Measurements from ENCODE around the gene AOPEP.

The AOPEP gene

DNA sequence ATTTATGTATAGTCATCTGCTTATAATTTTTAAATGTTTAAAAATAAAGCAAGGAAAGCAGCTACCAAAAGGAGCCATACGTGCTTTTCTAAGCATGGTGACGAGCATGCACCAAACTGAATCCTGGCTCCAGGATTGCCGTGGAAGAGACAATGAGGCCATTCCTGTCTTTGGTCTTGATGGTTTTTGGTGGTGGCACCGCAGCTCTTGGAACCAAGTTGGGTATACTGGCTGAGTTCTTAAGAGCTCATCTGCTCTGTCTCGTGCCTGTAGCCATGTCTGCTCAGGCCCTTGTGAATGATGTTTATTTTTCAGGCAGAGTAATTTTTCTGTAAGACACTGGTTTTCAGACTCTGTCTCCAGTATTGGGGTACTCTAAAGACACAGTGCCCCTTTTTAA, 345.0 kb downstream of the AOPEP start:
- Histone ChIP-seq H3K36me3 (replicated peaks; ENCODE audit: insufficient read depth, low read length) (no peaks in the 10 kb centered on the region), H4K20me1 (ENCODE audit: insufficient read depth, low read length) (no peaks in the 10 kb centered on the region), H3K4me3 (ENCODE audit: low read length) (no peak overlapping the region), H3K27ac (ENCODE audit: low read length) (no peak overlapping the region), H3K4me2 (ENCODE audit: low read depth, low read length) (no peak overlapping the region), H3K79me2 (ENCODE audit: low read length) (0 out of 2 replicates have a peak, but pooled peaks cover 4% of the 10 kb centered on the region), H3F3A (ENCODE audit: insufficient read depth, low read length) (no peaks in the 10 kb centered on the region), H3K9me3 (replicated peaks; ENCODE audit: insufficient read depth, low read length) (no peaks in the 10 kb centered on the region), H3K9me2 (replicated peaks; ENCODE audit: insufficient read depth, low read length) (no peaks in the 10 kb centered on the region), H3K4me1 (ENCODE audit: low read length) (no peaks in the 10 kb centered on the region), H3K27me3 (replicated peaks; ENCODE audit: insufficient read depth, low read length) (no peaks in the 10 kb centered on the region), H3K9ac (ENCODE audit: low read length) (no peak overlapping the region), H2AFZ (ENCODE audit: low read length) (no peak overlapping the region)
- TF ChIP-seq EZH2 (optimal IDR thresholded peaks at IDR 0.05; ENCODE audit: low read depth, low read length), result no peak
- TF ChIP-seq, protein P1, sequence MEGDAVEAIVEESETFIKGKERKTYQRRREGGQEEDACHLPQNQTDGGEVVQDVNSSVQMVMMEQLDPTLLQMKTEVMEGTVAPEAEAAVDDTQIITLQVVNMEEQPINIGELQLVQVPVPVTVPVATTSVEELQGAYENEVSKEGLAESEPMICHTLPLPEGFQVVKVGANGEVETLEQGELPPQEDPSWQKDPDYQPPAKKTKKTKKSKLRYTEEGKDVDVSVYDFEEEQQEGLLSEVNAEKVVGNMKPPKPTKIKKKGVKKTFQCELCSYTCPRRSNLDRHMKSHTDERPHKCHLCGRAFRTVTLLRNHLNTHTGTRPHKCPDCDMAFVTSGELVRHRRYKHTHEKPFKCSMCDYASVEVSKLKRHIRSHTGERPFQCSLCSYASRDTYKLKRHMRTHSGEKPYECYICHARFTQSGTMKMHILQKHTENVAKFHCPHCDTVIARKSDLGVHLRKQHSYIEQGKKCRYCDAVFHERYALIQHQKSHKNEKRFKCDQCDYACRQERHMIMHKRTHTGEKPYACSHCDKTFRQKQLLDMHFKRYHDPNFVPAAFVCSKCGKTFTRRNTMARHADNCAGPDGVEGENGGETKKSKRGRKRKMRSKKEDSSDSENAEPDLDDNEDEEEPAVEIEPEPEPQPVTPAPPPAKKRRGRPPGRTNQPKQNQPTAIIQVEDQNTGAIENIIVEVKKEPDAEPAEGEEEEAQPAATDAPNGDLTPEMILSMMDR (IDR thresholded peaks at IDR 0.05; ENCODE audit: low read length), result no peak
- no peak for TF ChIP-seq EZH2phosphoT487 (IDR thresholded peaks at IDR 0.05; ENCODE audit: low read length)
- DNase-seq, result no peak

DNA sequence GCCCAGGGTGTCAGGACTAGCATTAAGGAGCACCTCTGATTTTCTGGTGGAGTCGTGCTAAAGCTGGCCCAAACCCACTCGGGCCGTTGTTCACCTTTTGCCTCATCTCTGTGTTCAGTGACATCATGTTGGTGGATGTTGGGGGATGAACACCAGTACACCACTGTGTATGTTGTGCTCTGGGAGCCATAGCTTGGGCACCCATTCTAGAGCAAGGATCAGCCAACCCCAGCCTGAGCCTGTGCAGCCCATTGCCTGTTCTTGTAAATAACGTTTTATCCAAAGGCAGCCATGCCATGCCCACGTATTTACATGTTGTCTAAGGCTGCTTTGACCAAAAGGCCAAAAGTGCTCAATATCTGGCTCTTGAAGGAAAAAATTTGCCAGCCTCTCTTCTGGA, 345.4 kb downstream of the AOPEP start:
- H3K9ac ChIP-seq (ENCODE audit: low read length), result no peak overlapping the region
- DNase-seq, result no peak
- H3K27ac ChIP-seq (ENCODE audit: low read length), result no peak overlapping the region
- H3K79me2 ChIP-seq (ENCODE audit: low read length), result 0 out of 2 replicates have a peak, but pooled peaks cover 4% of the 10 kb centered on the region
- H3K9me3 ChIP-seq (replicated peaks; ENCODE audit: insufficient read depth, low read length), result no peaks in the 10 kb centered on the region
- H3K9me2 ChIP-seq (replicated peaks; ENCODE audit: insufficient read depth, low read length), result no peaks in the 10 kb centered on the region
- H4K20me1 ChIP-seq (ENCODE audit: insufficient read depth, low read length), result no peaks in the 10 kb centered on the region
- TF ChIP-seq EZH2phosphoT487 (IDR thresholded peaks at IDR 0.05; ENCODE audit: low read length), result no peak
- no peak overlapping the region for H3K4me2 ChIP-seq (ENCODE audit: low read depth, low read length)
- H3K36me3 ChIP-seq (replicated peaks; ENCODE audit: insufficient read depth, low read length), result no peaks in the 10 kb centered on the region
- no peak overlapping the region for H2AFZ ChIP-seq (ENCODE audit: low read length)
- no peaks in the 10 kb centered on the region for H3F3A ChIP-seq (ENCODE audit: insufficient read depth, low read length)
- H3K27me3 ChIP-seq (replicated peaks; ENCODE audit: insufficient read depth, low read length), result no peaks in the 10 kb centered on the region
- no peaks in the 10 kb centered on the region for H3K4me1 ChIP-seq (ENCODE audit: low read length)
- no peak overlapping the region for H3K4me3 ChIP-seq (ENCODE audit: low read length)

DNA sequence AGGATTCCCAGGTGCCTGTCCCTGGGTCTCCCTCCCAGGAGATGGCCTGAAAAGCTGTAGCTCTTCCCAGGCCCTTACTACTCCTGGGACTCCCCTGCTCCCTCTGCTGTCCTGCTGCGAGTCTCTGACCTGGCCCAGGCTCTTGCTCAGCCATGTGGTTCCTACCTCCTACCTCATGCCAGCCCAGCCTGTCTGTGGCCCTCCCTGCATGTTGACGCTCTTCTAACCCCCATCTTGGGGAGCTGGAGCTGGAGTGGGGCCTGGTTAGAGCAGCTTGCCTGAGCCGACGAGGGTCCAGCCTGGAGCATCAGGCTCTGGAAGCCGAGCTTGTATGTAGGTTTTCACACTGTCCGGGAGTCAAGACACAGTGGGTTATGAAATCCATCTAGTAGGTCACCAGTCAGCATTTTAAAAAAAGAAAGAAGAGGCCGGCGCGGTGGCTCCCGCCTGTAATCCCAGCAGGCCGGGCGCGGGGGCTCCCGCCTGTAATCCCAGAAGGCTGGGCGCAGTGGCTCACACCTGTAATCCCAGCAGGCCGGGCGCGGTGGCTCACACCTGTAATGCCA, 346.6 kb downstream of the AOPEP start:
- Histone ChIP-seq H3K9me3 (replicated peaks; ENCODE audit: insufficient read depth, low read length) (no peaks in the 10 kb centered on the region), H4K20me1 (ENCODE audit: insufficient read depth, low read length) (no peaks in the 10 kb centered on the region), H3K27me3 (replicated peaks; ENCODE audit: insufficient read depth, low read length) (no peaks in the 10 kb centered on the region), H3K4me1 (ENCODE audit: low read length) (no peaks in the 10 kb centered on the region), H3K4me2 (ENCODE audit: low read depth, low read length) (no peak overlapping the region), H3K9me2 (replicated peaks; ENCODE audit: insufficient read depth, low read length) (no peaks in the 10 kb centered on the region), H2AFZ (ENCODE audit: low read length) (no peak overlapping the region), H3K4me3 (ENCODE audit: low read length) (no peak overlapping the region), H3K36me3 (replicated peaks; ENCODE audit: insufficient read depth, low read length) (no peaks in the 10 kb centered on the region), H3K9ac (ENCODE audit: low read length) (no peak overlapping the region), H3K27ac (ENCODE audit: low read length) (no peak overlapping the region), H3F3A (ENCODE audit: insufficient read depth, low read length) (no peaks in the 10 kb centered on the region), H3K79me2 (ENCODE audit: low read length) (0 out of 2 replicates have a peak, but pooled peaks cover 1% of the 10 kb centered on the region)
- no peak for TF ChIP-seq EZH2 (optimal IDR thresholded peaks at IDR 0.05; ENCODE audit: low read depth, low read length)
- TF ChIP-seq, protein P1 (IDR thresholded peaks at IDR 0.05; ENCODE audit: low read length), result no peak
- TF ChIP-seq EZH2phosphoT487 (IDR thresholded peaks at IDR 0.05; ENCODE audit: low read length), result no peak
- no peak for DNase-seq

DNA sequence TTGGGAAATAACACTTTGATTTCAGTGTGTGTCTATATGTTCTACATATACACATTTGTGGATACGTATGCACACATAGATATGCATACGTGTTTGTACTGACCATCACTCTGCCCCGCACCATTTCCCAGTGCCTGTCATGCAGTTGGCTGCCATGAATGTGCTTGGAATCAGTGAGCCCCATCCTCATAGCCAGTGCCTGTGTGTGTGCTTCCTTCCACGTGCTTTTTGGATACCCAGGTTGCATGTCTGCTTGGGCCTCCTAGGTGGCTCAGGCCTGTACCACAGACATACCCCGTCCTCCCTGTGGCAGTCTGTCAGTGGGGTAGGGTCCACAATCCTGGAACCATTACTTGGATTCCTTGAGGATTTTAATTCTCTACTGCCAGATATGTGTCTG, 347.4 kb downstream of the AOPEP start:
- no peaks in the 10 kb centered on the region for H3F3A ChIP-seq (ENCODE audit: insufficient read depth, low read length)
- H3K36me3 ChIP-seq (replicated peaks; ENCODE audit: insufficient read depth, low read length), result no peaks in the 10 kb centered on the region
- no peaks in the 10 kb centered on the region for H4K20me1 ChIP-seq (ENCODE audit: insufficient read depth, low read length)
- H3K9me2 ChIP-seq (replicated peaks; ENCODE audit: insufficient read depth, low read length), result no peaks in the 10 kb centered on the region
- no peaks in the 10 kb centered on the region for H3K79me2 ChIP-seq (ENCODE audit: low read length)
- no peaks in the 10 kb centered on the region for H3K27me3 ChIP-seq (replicated peaks; ENCODE audit: insufficient read depth, low read length)
- no peak overlapping the region for H3K9ac ChIP-seq (ENCODE audit: low read length)
- no peak overlapping the region for H3K4me2 ChIP-seq (ENCODE audit: low read depth, low read length)
- no peak overlapping the region for H2AFZ ChIP-seq (ENCODE audit: low read length)
- no peaks in the 10 kb centered on the region for H3K9me3 ChIP-seq (replicated peaks; ENCODE audit: insufficient read depth, low read length)
- no peak for DNase-seq
- no peak for TF ChIP-seq EZH2phosphoT487 (IDR thresholded peaks at IDR 0.05; ENCODE audit: low read length)
- TF ChIP-seq EZH2 (optimal IDR thresholded peaks at IDR 0.05; ENCODE audit: low read depth, low read length), result no peak
- TF ChIP-seq, protein P1 (IDR thresholded peaks at IDR 0.05; ENCODE audit: low read length), result no peak
- no peak overlapping the region for H3K4me3 ChIP-seq (ENCODE audit: low read length)
- H3K27ac ChIP-seq (ENCODE audit: low read length), result no peak overlapping the region
- H3K4me1 ChIP-seq (ENCODE audit: low read length), result no peaks in the 10 kb centered on the region

All from MM.1S (cell line).